Measurements from ENCODE around the gene WFDC1.

Gene WFDC1

DNA sequence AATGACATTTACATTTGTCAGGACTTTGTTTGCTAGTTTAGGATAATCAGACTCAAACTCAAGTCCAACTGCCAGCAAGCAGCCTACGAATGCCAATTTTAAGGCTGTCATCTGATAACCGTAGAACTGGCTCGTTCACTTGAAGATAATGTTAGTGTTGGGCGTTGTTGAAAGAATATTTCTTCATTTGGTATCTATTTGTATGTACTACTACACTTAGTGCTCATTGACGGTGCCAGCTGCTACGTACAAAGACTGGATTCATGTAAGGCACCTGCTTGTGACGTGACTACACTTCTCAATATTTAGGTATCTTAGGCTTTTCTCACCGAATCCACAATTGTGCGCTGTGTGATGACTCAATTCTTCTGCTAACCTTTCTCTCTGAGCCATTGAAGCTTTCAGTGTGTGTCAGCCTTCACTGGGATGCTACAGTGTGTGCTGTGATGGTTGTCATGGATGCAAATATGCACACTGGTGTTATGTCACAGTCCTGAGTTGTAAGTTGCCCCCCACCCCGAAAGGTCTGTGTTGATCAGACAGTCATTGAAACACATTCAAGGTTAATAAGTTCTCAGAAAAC lies 79.3 kb downstream of the WFDC1 start:
- CTCF ChIA-PET: no interaction called here
- DNase-seq (ENCODE audit: low read depth, low spot score): no peak
- TF ChIP-seq CTCF (IDR thresholded peaks at IDR 0.05; ENCODE audit: insufficient read depth, low read length, missing control alignments): no peak
- POLR2A ChIA-PET: no interaction called here
- no peak overlapping the region for H3K4me3 ChIP-seq (ENCODE audit: low read depth, low read length)

GRCh38 chr16:84378099-84378498 lies 83.4 kb downstream of the WFDC1 start:
- CTCF ChIA-PET: interaction anchor here (1.3 kb wide), 1 partner anchor 101 kb away, joined by 4 read pairs; no protein-coding TSS in a partner anchor
- no peak for DNase-seq (ENCODE audit: low read depth, low spot score)
- POLR2A ChIA-PET: no interaction called here
- TF ChIP-seq CTCF (IDR thresholded peaks at IDR 0.05; ENCODE audit: insufficient read depth, low read length, missing control alignments): no peak
- H3K4me3 ChIP-seq (ENCODE audit: low read depth, low read length): no peak overlapping the region

- no peak for DNase-seq (ENCODE audit: low read depth, low spot score)
- no peak for TF ChIP-seq CTCF (IDR thresholded peaks at IDR 0.05; ENCODE audit: insufficient read depth, low read length, missing control alignments)
- CTCF ChIA-PET: no interaction called here
- no peak overlapping the region for H3K4me3 ChIP-seq (ENCODE audit: low read depth, low read length)
- POLR2A ChIA-PET: no interaction called here
These were observed 83.9 kb downstream of the WFDC1 start for GRCh38 chr16:84378567-84378966.

- ChIA-PET CTCF (no interaction called here), POLR2A (no interaction called here)
- TF ChIP-seq CTCF (IDR thresholded peaks at IDR 0.05; ENCODE audit: insufficient read depth, low read length, missing control alignments): no peak
- no peak for DNase-seq (ENCODE audit: low read depth, low spot score)
- H3K4me3 ChIP-seq (ENCODE audit: low read depth, low read length): no peak overlapping the region
These were observed 84.5 kb downstream of the WFDC1 start for GRCh38 chr16:84379008-84379708.
